HCT116 (cell line): Measurements from ENCODE around the gene HTR5A. TPM values are rescaled to one million over a fixed set of nuclear protein-coding genes. Genes with fewer than 3 reads are reported as not detected.

Experiments used
- ATAC-seq: fragments of 200-7000 bp; cut with Tn5 transposase; 2 replicates; pipeline ENCODE4 v1.9.1; 2020; ENCODE audit warnings: mild to moderate bottlenecking, moderate library complexity
- BruUV-seq: library from RNA; stranded (reverse); fragments of 400-500 nt; replicated peaks from 2 replicates; lab custom pipeline; 2021; lab: Mats Ljungman, UMichigan
- CTCF ChIA-PET: fragments of 300-600 bp; sonication (Branson Sonifier 250); formaldehyde crosslinking; loops from one replicate; lab custom pipeline; 2021; ENCODE audit warnings: antibody characterized with exemption; lab: Charles Lee
- POLR2A ChIA-PET: fragments of 300-600, 350-600 bp; sonication (Branson Sonifier 250); formaldehyde crosslinking; loops from one replicate; lab custom pipeline; 2021; ENCODE audit warnings: antibody characterized with exemption; lab: Charles Lee
- RAD21 ChIA-PET, 2 experiments: fragments of 300-600 bp; sonication (Branson Sonifier 250); formaldehyde crosslinking; loops; one replicate each; lab custom pipeline; 2023; ENCODE audit warnings: low total read pairs in 2 of 2; ENCODE audit not compliant: uncharacterized antibody in 2 of 2, unreplicated experiment in 2 of 2, low non-redundant PET in 1 of 2; lab: Charles Lee
- DNase-seq: peaks from one replicate; pipeline ENCODE4 v3.0.0-alpha.2; 2010; ENCODE audit warnings: low read depth, low spot score
- H2AFZ ChIP-seq: fragments of 200-600 bp; shearing (Covaris generic), sonication (generic); 2 replicates; pipeline ENCODE4 v1.6.1; 2017; ENCODE audit warnings: low read depth, mixed run types, mixed read lengths, antibody characterized with exemption, low read length; ENCODE audit not compliant: poor library complexity, severe bottlenecking
- H3K27ac ChIP-seq: 2 replicates; pipeline ENCODE4 v1.5.1; 2012; ENCODE audit warnings: low read depth, low read length
- H3K27me3 ChIP-seq: fragments of 200-600 bp; sonication (generic); 2 replicates; pipeline ENCODE4 v1.6.1; 2016; ENCODE audit warnings: mixed run types, low read length, mixed read lengths; ENCODE audit not compliant: insufficient read depth
- H3K36me3 ChIP-seq, 2 experiments: fragments of 200-500 bp in 1 of 2; fragments of 200-600 bp in 1 of 2; sonication (Bioruptor generic) in 1 of 2; sonication (generic) in 1 of 2; 2 replicates each; pipeline versions ENCODE4 v1.5.1 to v1.6.1; 2014 to 2016; ENCODE audit warnings: low read length in 2 of 2, inconsistent platforms in 1 of 2, mixed read lengths in 1 of 2, mixed run types in 1 of 2; ENCODE audit not compliant: insufficient read depth in 2 of 2, control insufficient read depth in 1 of 2
- H3K4me1 ChIP-seq, 2 experiments: fragments of 200-600 bp in 1 of 2; sonication (generic) in 1 of 2; 2 replicates each; pipeline versions ENCODE4 v1.5.1 to v1.6.1; 2012 to 2017; ENCODE audit warnings: low read length in 2 of 2, inconsistent platforms in 1 of 2, mild to moderate bottlenecking in 1 of 2, mixed read lengths in 1 of 2, mixed run types in 1 of 2, moderate library complexity in 1 of 2; ENCODE audit not compliant: insufficient read depth in 2 of 2, control insufficient read depth in 1 of 2
- H3K4me2 ChIP-seq: fragments of 200-600 bp; sonication (generic); 2 replicates; pipeline ENCODE4 v1.6.1; 2017; ENCODE audit warnings: mixed run types, low read length, mixed read lengths
- H3K4me3 ChIP-seq, 2 experiments: fragments of 200-600 bp in 1 of 2; sonication (generic) in 1 of 2; replicated peaks in 1 of 2; 2 replicates each; pipeline ENCODE4 v1.5.1; 2011 to 2016; ENCODE audit warnings: low read length in 2 of 2, control low read depth in 1 of 2, low read depth in 1 of 2, mild to moderate bottlenecking in 1 of 2, mixed read lengths in 1 of 2, mixed run types in 1 of 2
- H3K79me2 ChIP-seq: fragments of 200-600 bp; sonication (generic); 2 replicates; pipeline ENCODE4 v1.6.1; 2017; ENCODE audit warnings: mild to moderate bottlenecking, mixed run types, low read length, moderate library complexity, mixed read lengths; ENCODE audit not compliant: insufficient read depth
- H3K9ac ChIP-seq: fragments of 200-600 bp; sonication (generic); 2 replicates; pipeline ENCODE4 v1.6.1; 2016; ENCODE audit warnings: low read length, mixed read lengths
- H3K9me2 ChIP-seq: fragments of 200-600 bp; sonication (generic), shearing (Covaris generic); 2 replicates; pipeline ENCODE4 v1.6.1; 2017; ENCODE audit warnings: mixed run types, mild to moderate bottlenecking, moderate library complexity; ENCODE audit not compliant: insufficient read depth
- H3K9me3 ChIP-seq, 2 experiments: fragments of 200-500 bp in 1 of 2; fragments of 200-600 bp in 1 of 2; sonication (Bioruptor generic) in 1 of 2; sonication (generic) in 1 of 2; 2 replicates each; pipeline ENCODE4 v1.6.1; 2014 to 2017; ENCODE audit warnings: low read length in 2 of 2, mixed read lengths in 2 of 2, inconsistent platforms in 1 of 2, low read depth in 1 of 2, mild to moderate bottlenecking in 1 of 2, mixed run types in 1 of 2, moderate library complexity in 1 of 2; ENCODE audit not compliant: control insufficient read depth in 1 of 2, insufficient read depth in 1 of 2
- H4K20me1 ChIP-seq: fragments of 200-600 bp; sonication (generic), shearing (Covaris generic); 2 replicates; pipeline ENCODE4 v1.6.1; 2017; ENCODE audit warnings: mixed run types, mild to moderate bottlenecking, moderate library complexity; ENCODE audit not compliant: insufficient read depth
- ATF3 ChIP-seq: IDR thresholded peaks from 2 replicates; pipeline ENCODE4 v1.6.1; 2012
- CBX3 ChIP-seq: IDR thresholded peaks from 2 replicates; pipeline ENCODE4 v1.6.1; 2012; ENCODE audit warnings: low read depth
- CEBPB ChIP-seq: IDR thresholded peaks from 2 replicates; pipeline ENCODE4 v1.6.1; 2012; ENCODE audit warnings: low read depth
- EGR1 ChIP-seq: IDR thresholded peaks from 2 replicates; pipeline ENCODE4 v1.6.1; 2012; ENCODE audit warnings: low read depth
- EZH2phosphoT487 ChIP-seq: fragments of 200-600 bp; IDR thresholded peaks from 2 replicates; pipeline ENCODE4 v1.6.1; 2018; ENCODE audit warnings: antibody characterized with exemption, borderline replicate concordance
- FOSL1 ChIP-seq: IDR thresholded peaks from 2 replicates; pipeline ENCODE4 v1.6.1; 2012; ENCODE audit warnings: low read depth
- JUND ChIP-seq: IDR thresholded peaks from 2 replicates; pipeline ENCODE4 v1.6.1; 2012
- POLR2A ChIP-seq: IDR thresholded peaks from 2 replicates; pipeline ENCODE4 v1.7.0; 2011; ENCODE audit warnings: borderline replicate concordance; ENCODE audit not compliant: insufficient read depth, insufficient read length; ENCODE audit errors: extremely low read depth
- RAD21 ChIP-seq: IDR thresholded peaks from 2 replicates; pipeline ENCODE4 v1.6.1; 2012; ENCODE audit warnings: low read depth, mild to moderate bottlenecking
- REST ChIP-seq: IDR thresholded peaks from 2 replicates; pipeline ENCODE4 v1.6.1; 2012; ENCODE audit warnings: low read depth
- SIN3A ChIP-seq: IDR thresholded peaks from 2 replicates; pipeline ENCODE4 v1.6.1; 2012; ENCODE audit warnings: low read depth
- SRF ChIP-seq: IDR thresholded peaks from 2 replicates; pipeline ENCODE4 v1.6.1; 2012; ENCODE audit warnings: low read depth
- TCF7L2 ChIP-seq: IDR thresholded peaks from 2 replicates; pipeline ENCODE4 v1.7.0; 2011; ENCODE audit warnings: borderline replicate concordance, inconsistent platforms; ENCODE audit not compliant: insufficient read depth, insufficient read length; ENCODE audit errors: extremely low read depth
- ZFX ChIP-seq: fragments of 450-650 bp; IDR thresholded peaks from 2 replicates; pipeline ENCODE4 v1.6.1; 2017
- ZNF274 ChIP-seq: fragments of 200-500 bp; sonication (Bioruptor generic); IDR thresholded peaks from 2 replicates; pipeline ENCODE4 v1.6.1; 2014; ENCODE audit warnings: mild to moderate bottlenecking, low read depth, low read length, inconsistent platforms
- intact Hi-C: fragments of 100-400 bp; cut with micrococcal nuclease; formaldehyde crosslinking; loops from 2 replicates; pipeline ENCODE4 v1.10.0; 2022
- total RNA-seq: library from RNA; stranded (reverse); gene quantifications from one replicate; pipeline ENCODE4 v1.2.1, GENCODE V29; 2021; ENCODE audit not compliant: unreplicated experiment
- TF ChIP-seq, protein P1 (sequence below), 3 experiments: fragments of 200-600 bp in 1 of 3; sonication (generic) in 1 of 3; IDR thresholded peaks in 2 of 3; conservative IDR thresholded peaks in 1 of 3; 2 replicates each; pipeline ENCODE4 v1.5.1; 2012 to 2017; ENCODE audit warnings: low read depth in 2 of 3, low read length in 2 of 3, antibody characterized with exemption in 1 of 3, borderline replicate concordance in 1 of 3, control low read depth in 1 of 3, mild to moderate bottlenecking in 1 of 3, mixed read lengths in 1 of 3, mixed run types in 1 of 3, moderate library complexity in 1 of 3; ENCODE audit not compliant: insufficient read depth in 1 of 3
- TF ChIP-seq, protein P2 (sequence below): IDR thresholded peaks from 2 replicates; pipeline ENCODE4 v1.6.1; 2011; ENCODE audit warnings: mild to moderate bottlenecking, low read length, moderate library complexity; ENCODE audit not compliant: insufficient replicate concordance; ENCODE audit errors: extremely low read depth
- TF ChIP-seq, protein P3 (sequence below): IDR thresholded peaks from 2 replicates; pipeline ENCODE4 v1.6.1; 2012

Gene HTR5A
- total RNA-seq, 1 experiment from 2014 or later, result not detected

DNA sequence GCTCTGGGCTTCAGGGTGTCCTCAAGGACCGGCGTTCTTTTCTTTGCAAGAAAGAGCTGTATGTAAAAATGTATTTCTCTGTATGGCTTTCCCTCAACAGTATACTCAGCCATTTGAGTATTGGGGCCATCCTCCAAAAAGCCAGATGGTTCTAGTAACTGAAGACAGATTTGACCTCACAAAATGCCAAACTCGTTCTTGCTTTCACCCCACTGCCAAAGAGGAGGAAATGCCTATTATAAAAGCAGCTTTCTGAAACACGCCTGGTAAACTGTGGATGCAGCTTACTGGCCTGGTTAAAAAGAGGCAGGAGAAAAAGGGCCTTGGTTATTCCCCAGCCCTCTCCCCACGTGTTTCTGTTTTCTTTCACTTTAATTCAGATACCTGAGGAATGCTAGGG, 7.7 kb upstream of the HTR5A start:
- TF ChIP-seq, protein P1, sequence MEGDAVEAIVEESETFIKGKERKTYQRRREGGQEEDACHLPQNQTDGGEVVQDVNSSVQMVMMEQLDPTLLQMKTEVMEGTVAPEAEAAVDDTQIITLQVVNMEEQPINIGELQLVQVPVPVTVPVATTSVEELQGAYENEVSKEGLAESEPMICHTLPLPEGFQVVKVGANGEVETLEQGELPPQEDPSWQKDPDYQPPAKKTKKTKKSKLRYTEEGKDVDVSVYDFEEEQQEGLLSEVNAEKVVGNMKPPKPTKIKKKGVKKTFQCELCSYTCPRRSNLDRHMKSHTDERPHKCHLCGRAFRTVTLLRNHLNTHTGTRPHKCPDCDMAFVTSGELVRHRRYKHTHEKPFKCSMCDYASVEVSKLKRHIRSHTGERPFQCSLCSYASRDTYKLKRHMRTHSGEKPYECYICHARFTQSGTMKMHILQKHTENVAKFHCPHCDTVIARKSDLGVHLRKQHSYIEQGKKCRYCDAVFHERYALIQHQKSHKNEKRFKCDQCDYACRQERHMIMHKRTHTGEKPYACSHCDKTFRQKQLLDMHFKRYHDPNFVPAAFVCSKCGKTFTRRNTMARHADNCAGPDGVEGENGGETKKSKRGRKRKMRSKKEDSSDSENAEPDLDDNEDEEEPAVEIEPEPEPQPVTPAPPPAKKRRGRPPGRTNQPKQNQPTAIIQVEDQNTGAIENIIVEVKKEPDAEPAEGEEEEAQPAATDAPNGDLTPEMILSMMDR (IDR thresholded peaks at IDR 0.05 in 2 of 3, conservative IDR thresholded peaks at IDR 0.05 in 1 of 3; ENCODE audit: borderline replicate concordance in 1 of 3, insufficient read depth in 1 of 3, low read depth in 2 of 3, low read length in 2 of 3), result no peak
- TF ChIP-seq CBX3 (no peak), ZNF274 (no peak), ATF3 (no peak), POLR2A (no peak), EGR1 (no peak), CEBPB (no peak), TCF7L2 (no peak), SRF (no peak), REST (no peak), FOSL1 (no peak), EZH2phosphoT487 (no peak), JUND (no peak), RAD21 (no peak), SIN3A (no peak), ZFX (no peak)
- TF ChIP-seq, protein P2, sequence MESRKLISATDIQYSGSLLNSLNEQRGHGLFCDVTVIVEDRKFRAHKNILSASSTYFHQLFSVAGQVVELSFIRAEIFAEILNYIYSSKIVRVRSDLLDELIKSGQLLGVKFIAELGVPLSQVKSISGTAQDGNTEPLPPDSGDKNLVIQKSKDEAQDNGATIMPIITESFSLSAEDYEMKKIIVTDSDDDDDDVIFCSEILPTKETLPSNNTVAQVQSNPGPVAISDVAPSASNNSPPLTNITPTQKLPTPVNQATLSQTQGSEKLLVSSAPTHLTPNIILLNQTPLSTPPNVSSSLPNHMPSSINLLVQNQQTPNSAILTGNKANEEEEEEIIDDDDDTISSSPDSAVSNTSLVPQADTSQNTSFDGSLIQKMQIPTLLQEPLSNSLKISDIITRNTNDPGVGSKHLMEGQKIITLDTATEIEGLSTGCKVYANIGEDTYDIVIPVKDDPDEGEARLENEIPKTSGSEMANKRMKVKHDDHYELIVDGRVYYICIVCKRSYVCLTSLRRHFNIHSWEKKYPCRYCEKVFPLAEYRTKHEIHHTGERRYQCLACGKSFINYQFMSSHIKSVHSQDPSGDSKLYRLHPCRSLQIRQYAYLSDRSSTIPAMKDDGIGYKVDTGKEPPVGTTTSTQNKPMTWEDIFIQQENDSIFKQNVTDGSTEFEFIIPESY, result no peak
- TF ChIP-seq, protein P3, sequence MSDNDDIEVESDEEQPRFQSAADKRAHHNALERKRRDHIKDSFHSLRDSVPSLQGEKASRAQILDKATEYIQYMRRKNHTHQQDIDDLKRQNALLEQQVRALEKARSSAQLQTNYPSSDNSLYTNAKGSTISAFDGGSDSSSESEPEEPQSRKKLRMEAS, result no peak
- POLR2A ChIA-PET, result no interaction called here

More for the DNA sequence above, 7.7 kb upstream of the HTR5A start:
- Histone ChIP-seq H3K27ac (no peak overlapping the region), H3K79me2 (no peaks in the 10 kb centered on the region), H3K27me3 (peaks cover 42% of the 10 kb centered on the region), H3K9ac (no peak overlapping the region), H3K9me3 (no peaks in the 10 kb centered on the region), H3K4me2 (no peak overlapping the region), H3K4me1 (no peaks in the 10 kb centered on the region), H3K36me3 (no peaks in the 10 kb centered on the region), H2AFZ (no peak overlapping the region), H4K20me1 (no peaks in the 10 kb centered on the region), H3K4me3 (no peak overlapping the region), H3K9me2 (no peaks in the 10 kb centered on the region)
- intact Hi-C loops, result no loop called here
- DNase-seq (no peak), ATAC-seq (no peak)
- CTCF ChIA-PET, result no interaction called here
- RAD21 ChIA-PET, result no interaction called here
- no TSS peak for BruUV-seq
